GM20000 (cell line): ENCODE results near the gene SLC35A4.
"Not testable (repeated sequence)": the region's sequence is repeated elsewhere in the genome, so short reads cannot be mapped to it uniquely, and the experiment has no call there.

Experiments used
- DNase-seq: peaks from one replicate; pipeline ENCODE4 v3.0.0; 2012; ENCODE audit warnings: low spot score
- TF ChIP-seq, protein P1 (sequence below): IDR thresholded peaks from 2 replicates; pipeline ENCODE4 v1.5.1; 2012; ENCODE audit warnings: mild to moderate bottlenecking, control low read depth; ENCODE audit errors: extremely low read depth, missing control alignments

SLC35A4 gene

GRCh38 chr5:140591747-140592372, 27.2 kb downstream of the SLC35A4 start:
- TF ChIP-seq, protein P1, sequence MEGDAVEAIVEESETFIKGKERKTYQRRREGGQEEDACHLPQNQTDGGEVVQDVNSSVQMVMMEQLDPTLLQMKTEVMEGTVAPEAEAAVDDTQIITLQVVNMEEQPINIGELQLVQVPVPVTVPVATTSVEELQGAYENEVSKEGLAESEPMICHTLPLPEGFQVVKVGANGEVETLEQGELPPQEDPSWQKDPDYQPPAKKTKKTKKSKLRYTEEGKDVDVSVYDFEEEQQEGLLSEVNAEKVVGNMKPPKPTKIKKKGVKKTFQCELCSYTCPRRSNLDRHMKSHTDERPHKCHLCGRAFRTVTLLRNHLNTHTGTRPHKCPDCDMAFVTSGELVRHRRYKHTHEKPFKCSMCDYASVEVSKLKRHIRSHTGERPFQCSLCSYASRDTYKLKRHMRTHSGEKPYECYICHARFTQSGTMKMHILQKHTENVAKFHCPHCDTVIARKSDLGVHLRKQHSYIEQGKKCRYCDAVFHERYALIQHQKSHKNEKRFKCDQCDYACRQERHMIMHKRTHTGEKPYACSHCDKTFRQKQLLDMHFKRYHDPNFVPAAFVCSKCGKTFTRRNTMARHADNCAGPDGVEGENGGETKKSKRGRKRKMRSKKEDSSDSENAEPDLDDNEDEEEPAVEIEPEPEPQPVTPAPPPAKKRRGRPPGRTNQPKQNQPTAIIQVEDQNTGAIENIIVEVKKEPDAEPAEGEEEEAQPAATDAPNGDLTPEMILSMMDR, result no peak
- DNase-seq, result no peak

- not testable (repeated sequence) for DNase-seq
Observed at GRCh38 chr5:140593070-140593469, 28.4 kb downstream of the SLC35A4 start.

- TF ChIP-seq, protein P1, result no peak
- DNase-seq, result no peak
Observed at GRCh38 chr5:140594169-140594568, 29.5 kb downstream of the SLC35A4 start.

- no peak for DNase-seq
- TF ChIP-seq, protein P1, result no peak
Observed at GRCh38 chr5:140595538-140596300, 31.1 kb downstream of the SLC35A4 start.

DNA sequence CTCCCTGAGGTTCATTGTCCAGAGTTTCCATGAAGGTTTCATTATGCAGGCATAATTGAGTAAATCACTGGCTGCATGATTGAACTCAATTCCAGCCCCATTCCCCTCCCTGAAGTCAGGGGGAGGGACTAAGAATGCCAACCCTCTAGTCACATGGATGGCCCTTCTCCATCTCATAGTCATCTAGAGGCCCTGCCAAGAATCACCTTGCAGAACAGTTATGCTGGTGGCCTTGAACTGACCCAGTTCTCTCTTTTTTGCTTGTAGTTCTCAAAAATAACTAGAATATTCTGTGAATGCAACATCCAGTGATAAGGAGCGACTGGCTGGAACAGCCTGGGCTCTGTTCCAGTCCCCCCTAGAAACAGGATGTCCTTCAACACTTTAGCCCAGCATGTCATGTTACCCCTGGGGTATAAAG, 31.7 kb downstream of the SLC35A4 start:
- TF ChIP-seq, protein P1, result no peak

DNA sequence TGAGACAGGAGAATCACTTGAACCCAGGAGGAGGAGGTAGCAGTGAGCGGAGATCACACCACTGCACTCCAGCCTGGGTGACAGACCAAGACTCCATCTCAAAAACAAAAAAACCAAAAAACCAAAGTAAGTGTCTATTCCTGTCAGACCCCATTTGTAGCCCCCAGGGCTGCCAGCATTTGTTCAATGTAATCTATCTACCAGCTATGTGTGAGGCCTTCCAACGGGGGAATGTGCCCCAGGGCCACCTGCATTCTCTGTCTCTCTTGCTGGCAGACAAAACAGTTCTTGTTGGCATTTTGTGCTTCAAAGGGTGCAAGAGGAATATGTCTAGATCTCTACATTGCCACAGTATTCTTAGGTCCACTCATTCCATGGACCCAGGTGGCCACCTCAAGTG, 34.2 kb downstream of the SLC35A4 start:
- TF ChIP-seq, protein P1, result no peak

More for the DNA sequence above, 31.7 kb downstream of the SLC35A4 start:
- no peak for DNase-seq

DNA sequence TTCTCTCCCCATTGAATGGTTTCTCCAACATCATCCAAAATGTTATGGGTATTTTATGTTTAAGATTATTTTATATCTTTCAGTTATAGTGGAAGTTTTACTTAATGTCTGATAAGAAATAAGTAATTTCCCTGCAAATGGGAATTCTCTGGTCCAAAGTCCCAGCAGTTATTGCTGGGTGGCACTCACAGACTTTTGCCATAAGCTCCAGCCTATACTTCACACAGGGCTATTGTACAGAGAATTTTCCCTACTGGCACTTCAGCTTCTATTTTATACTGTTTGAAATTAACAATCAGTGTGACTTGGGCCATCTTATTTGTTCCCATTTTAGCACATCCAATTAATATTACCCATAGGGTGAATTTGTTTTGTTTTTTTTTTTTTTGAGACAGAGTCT, 35.5 kb downstream of the SLC35A4 start:
- TF ChIP-seq, protein P1, result no peak
- DNase-seq, result no peak

More for the DNA sequence above, 34.2 kb downstream of the SLC35A4 start:
- no peak for DNase-seq
